Body of pancreas (tissue), 4 donors: ENCODE measurements around the gene SIRT7. TPM values are rescaled to one million over a fixed set of nuclear protein-coding genes. Genes with fewer than 3 reads are reported as not detected.

Experiments
- ATAC-seq: fragments of 150-250 bp; one replicate; pipeline ENCODE4 v1.9.1; 2016
- DNase-seq, 4 donors: peaks; one replicate each; pipeline ENCODE4 v3.0.0-alpha.2; 2019
- H3K27ac ChIP-seq, 4 donors: fragments of 200-600 bp; sonication (generic); 1 replicate in 3 of 4; 2 replicates in 1 of 4; pipeline versions ENCODE4 v1.5.1 to v1.6.1; 2016 to 2019; ENCODE audit warnings: mild to moderate bottlenecking in 1 of 4, mixed read lengths in 1 of 4, moderate library complexity in 1 of 4
- H3K27me3 ChIP-seq, 2 donors: fragments of 200-600 bp; sonication (generic); one replicate each; pipeline ENCODE4 v1.6.0; 2016; ENCODE audit warnings: mild to moderate bottlenecking in 1 of 2
- H3K36me3 ChIP-seq, 2 donors: fragments of 200-600 bp; sonication (generic); replicated peaks in 1 of 2; 2 replicates each; pipeline ENCODE4 v1.5.1; 2016; ENCODE audit warnings: low read depth in 2 of 2; ENCODE audit not compliant: insufficient read depth in 1 of 2
- H3K4me1 ChIP-seq: fragments of 200-600 bp; sonication (generic); one replicate; pipeline ENCODE4 v1.6.0; 2016
- H3K4me3 ChIP-seq, 2 donors: fragments of 200-600 bp; sonication (generic); 1 replicate in 1 of 2; 2 replicates in 1 of 2; pipeline ENCODE4 v1.5.1; 2016 to 2019
- H3K9me3 ChIP-seq, 3 donors: fragments of 200-600 bp; sonication (generic); 1 replicate in 2 of 3; 2 replicates in 1 of 3; pipeline ENCODE4 v1.5.1; 2016
- POLR2A ChIP-seq, 3 donors: fragments of 450-650 bp; IDR thresholded peaks; one replicate each; pipeline ENCODE4 v1.6.1; 2016; ENCODE audit warnings: antibody characterized with exemption in 3 of 3, mild to moderate bottlenecking in 2 of 3
- WGBS, 2 donors: methylation state at CpG; one replicate each; pipeline ENCODE4 v1.1.5; 2017; 5-methylcytosine and 5-hydroxymethylcytosine counted together
- intact Hi-C: fragments of 100-400 bp; cut with DNase I; formaldehyde crosslinking; loops from one replicate; pipeline ENCODE4 v1.15.1; 2023
- total RNA-seq, 2 donors: library from RNA; depleted of rRNA; stranded (reverse); fragments of >200 nt; gene quantifications; one replicate each; pipeline ENCODE4 v1.1.0, GENCODE V29; 2016
- TF ChIP-seq, protein P1 (sequence below), 7 experiments: fragments of 450-650 bp in 4 of 7; fragments of 200-600 bp in 3 of 7; sonication (generic) in 3 of 7; IDR thresholded peaks; one replicate each; pipeline ENCODE4 v1.5.1; 2016 to 2019; ENCODE audit warnings: antibody characterized with exemption in 7 of 7

SIRT7 gene
- total RNA-seq, 2 donors from 2014 or later = 23.9 to 48.5 TPM

- Histone ChIP-seq H3K36me3 (no peaks in the 10 kb centered on the region), H3K4me3 (no peak overlapping the region), H3K9me3 (no peaks in the 10 kb centered on the region), H3K27me3 (no peaks in the 10 kb centered on the region), H3K4me1 (peaks cover 43% of the 10 kb centered on the region), H3K27ac (peak overlapping the region in 1 of 4 donors; percentile 63)
- ATAC-seq = no peak
- intact Hi-C loops = no loop called here
- 84 to 91% methylated on average over 45 to 51 of the region's 58 CpGs for WGBS, 2 donors
- no peak for DNase-seq
- no peak for TF ChIP-seq POLR2A (IDR thresholded peaks at IDR 0.05)
- TF ChIP-seq, protein P1, sequence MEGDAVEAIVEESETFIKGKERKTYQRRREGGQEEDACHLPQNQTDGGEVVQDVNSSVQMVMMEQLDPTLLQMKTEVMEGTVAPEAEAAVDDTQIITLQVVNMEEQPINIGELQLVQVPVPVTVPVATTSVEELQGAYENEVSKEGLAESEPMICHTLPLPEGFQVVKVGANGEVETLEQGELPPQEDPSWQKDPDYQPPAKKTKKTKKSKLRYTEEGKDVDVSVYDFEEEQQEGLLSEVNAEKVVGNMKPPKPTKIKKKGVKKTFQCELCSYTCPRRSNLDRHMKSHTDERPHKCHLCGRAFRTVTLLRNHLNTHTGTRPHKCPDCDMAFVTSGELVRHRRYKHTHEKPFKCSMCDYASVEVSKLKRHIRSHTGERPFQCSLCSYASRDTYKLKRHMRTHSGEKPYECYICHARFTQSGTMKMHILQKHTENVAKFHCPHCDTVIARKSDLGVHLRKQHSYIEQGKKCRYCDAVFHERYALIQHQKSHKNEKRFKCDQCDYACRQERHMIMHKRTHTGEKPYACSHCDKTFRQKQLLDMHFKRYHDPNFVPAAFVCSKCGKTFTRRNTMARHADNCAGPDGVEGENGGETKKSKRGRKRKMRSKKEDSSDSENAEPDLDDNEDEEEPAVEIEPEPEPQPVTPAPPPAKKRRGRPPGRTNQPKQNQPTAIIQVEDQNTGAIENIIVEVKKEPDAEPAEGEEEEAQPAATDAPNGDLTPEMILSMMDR (IDR thresholded peaks at IDR 0.05) = no peak
These were observed 4.8 kb upstream of the SIRT7 start for GRCh38 chr17:81922566-81923301.

GRCh38 chr17:81921996-81922565 lies 4.1 kb upstream of the SIRT7 start:
- intact Hi-C loops = no loop called here
- H3K9me3 ChIP-seq = no peaks in the 10 kb centered on the region
- TF ChIP-seq, protein P1 (IDR thresholded peaks at IDR 0.05) = no peak
- H3K4me3 ChIP-seq = no peak overlapping the region
- WGBS, 2 donors = 88 to 89% methylated on average over 14 to 22 of the region's 23 CpGs
- DNase-seq (no peak), ATAC-seq (no peak)
- peaks cover 45% of the 10 kb centered on the region for H3K4me1 ChIP-seq
- no peaks in the 10 kb centered on the region for H3K36me3 ChIP-seq
- no peak overlapping the region for H3K27ac ChIP-seq
- no peaks in the 10 kb centered on the region for H3K27me3 ChIP-seq

- H3K27ac ChIP-seq = no peak overlapping the region
- H3K4me1 ChIP-seq = peaks cover 51% of the 10 kb centered on the region
- intact Hi-C loops = no loop called here
- no peak for TF ChIP-seq POLR2A (IDR thresholded peaks at IDR 0.05)
- TF ChIP-seq, protein P1 (IDR thresholded peaks at IDR 0.05) = no peak
- 73 to 85% methylated on average over 3 of the region's 3 CpGs for WGBS, 2 donors
- DNase-seq (no peak), ATAC-seq (no peak)
- no peaks in the 10 kb centered on the region for H3K36me3 ChIP-seq
- H3K27me3 ChIP-seq = no peaks in the 10 kb centered on the region
- no peaks in the 10 kb centered on the region for H3K9me3 ChIP-seq
- H3K4me3 ChIP-seq = no peak overlapping the region
These were observed 3.5 kb upstream of the SIRT7 start for GRCh38 chr17:81921537-81921862.

DNA sequence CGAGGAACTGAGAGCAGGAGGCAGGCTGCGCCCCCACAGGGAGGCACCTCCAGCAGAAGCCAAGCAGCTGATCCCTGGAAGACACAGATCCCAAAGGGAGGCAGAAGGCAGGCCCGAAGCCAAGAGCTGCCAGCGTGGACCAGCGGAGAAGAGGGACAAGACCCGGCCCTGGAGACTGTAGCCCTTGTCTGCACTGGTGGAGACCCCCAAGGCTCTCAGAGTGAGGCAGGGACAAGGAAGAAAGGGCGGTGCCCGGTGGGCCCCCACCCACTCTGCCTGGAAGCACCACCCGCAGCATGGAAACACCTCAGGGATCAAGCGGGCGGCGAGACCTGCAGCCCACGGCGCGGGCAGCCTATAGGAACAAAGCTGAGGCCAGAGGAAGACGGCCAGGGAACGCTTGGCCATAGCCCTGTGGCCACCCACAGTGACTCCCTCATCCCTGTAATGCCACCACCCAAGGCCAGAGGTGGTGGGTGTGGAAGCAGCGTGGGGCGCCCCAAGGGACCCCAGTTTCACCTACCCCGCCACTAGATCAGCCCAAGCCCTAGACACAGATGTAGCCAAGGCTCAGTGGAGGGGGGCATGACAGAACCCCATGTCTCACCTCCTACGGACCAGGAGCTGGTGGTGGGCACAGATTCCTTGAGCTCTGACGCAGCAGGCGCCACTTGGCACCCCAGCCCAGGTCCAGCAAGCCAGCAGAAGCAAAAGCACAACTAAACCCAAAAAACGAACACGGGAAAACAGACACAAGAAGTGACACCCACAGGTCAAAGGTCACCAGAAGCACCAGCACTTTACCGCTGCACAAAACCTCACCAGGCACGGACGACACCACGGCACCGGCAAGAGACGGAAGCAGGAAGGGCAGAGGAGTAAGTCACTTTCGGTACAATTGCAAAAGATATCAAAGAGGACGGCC lies 2.9 kb upstream of the SIRT7 start:
- WGBS, 2 donors = 82 to 86% methylated on average over 28 to 33 of the region's 33 CpGs
- TF ChIP-seq, protein P1 (IDR thresholded peaks at IDR 0.05) = no peak
- TF ChIP-seq POLR2A (IDR thresholded peaks at IDR 0.05) = no peak
- Histone ChIP-seq H3K9me3 (no peaks in the 10 kb centered on the region), H3K36me3 (no peaks in the 10 kb centered on the region), H3K27ac (peak overlapping the region in 1 of 4 donors; percentile 13), H3K27me3 (no peaks in the 10 kb centered on the region), H3K4me1 (peaks cover 52% of the 10 kb centered on the region), H3K4me3 (no peak overlapping the region)
- intact Hi-C loops = no loop called here
- ATAC-seq (no peak), DNase-seq (no peak)
